Duodenal mucosa (tissue), 2 donors: ENCODE measurements around the gene TLR5.
A peak's percentile ranks its signal among the peaks of the same experiment; 100 is the strongest.

Experiments
- H3K27ac ChIP-seq: one replicate; pipeline ENCODE4 v1.7.0; 2013; ENCODE audit warnings: low read depth, low read length
- H3K27me3 ChIP-seq, 2 donors: one replicate each; pipeline ENCODE4 v1.7.0; 2013; ENCODE audit warnings: low read length in 2 of 2, control low read depth in 1 of 2; ENCODE audit not compliant: insufficient read depth in 2 of 2, control insufficient read depth in 1 of 2
- H3K36me3 ChIP-seq, 2 donors: one replicate each; pipeline ENCODE4 v1.7.0; 2013; ENCODE audit warnings: low read length in 2 of 2, control low read depth in 1 of 2; ENCODE audit not compliant: insufficient read depth in 2 of 2, control insufficient read depth in 1 of 2
- H3K4me1 ChIP-seq, 2 donors: one replicate each; pipeline ENCODE4 v1.7.0; 2013; ENCODE audit warnings: low read length in 2 of 2, control low read depth in 1 of 2; ENCODE audit not compliant: insufficient read depth in 2 of 2, control insufficient read depth in 1 of 2
- H3K4me3 ChIP-seq, 2 donors: one replicate each; pipeline ENCODE4 v1.7.0; 2013; ENCODE audit warnings: low read length in 2 of 2, low read depth in 1 of 2
- H3K9ac ChIP-seq, 2 donors: one replicate each; pipeline ENCODE4 v1.7.0; 2013; ENCODE audit warnings: low read length in 2 of 2, low read depth in 1 of 2
- H3K9me3 ChIP-seq, 2 donors: one replicate each; pipeline ENCODE4 v1.7.0; 2013; ENCODE audit warnings: low read length in 2 of 2, control low read depth in 1 of 2; ENCODE audit not compliant: control insufficient read depth in 1 of 2

Gene TLR5

GRCh38 chr1:223091896-223092295 lies 51.2 kb downstream of the TLR5 start:
- H3K36me3 ChIP-seq: no peaks in the 10 kb centered on the region
- H3K9ac ChIP-seq: no peak overlapping the region
- H3K4me1 ChIP-seq: no peaks in the 10 kb centered on the region
- no peaks in the 10 kb centered on the region for H3K27me3 ChIP-seq
- no peaks in the 10 kb centered on the region for H3K9me3 ChIP-seq
- H3K27ac ChIP-seq: no peak overlapping the region
- no peak overlapping the region for H3K4me3 ChIP-seq

DNA sequence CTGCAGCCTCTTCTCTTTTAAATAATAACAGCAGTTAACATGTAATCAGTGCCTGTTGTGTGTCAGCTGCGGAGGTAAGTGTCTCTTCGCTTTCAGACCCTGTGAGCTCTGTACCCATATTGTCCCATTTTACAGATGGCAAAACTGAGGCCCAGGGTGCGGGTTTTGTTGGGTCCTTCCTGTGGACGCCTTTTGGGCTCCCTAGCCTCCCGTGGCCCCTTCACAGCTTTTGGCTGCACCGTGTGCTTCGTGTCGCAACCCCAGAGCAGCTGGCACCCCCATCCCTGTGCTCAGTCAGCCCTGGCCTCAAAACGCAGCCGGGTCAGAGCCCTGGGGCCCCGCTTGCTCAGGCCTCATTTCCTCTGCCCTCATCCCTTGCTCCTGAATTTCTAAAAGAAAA lies 53.8 kb downstream of the TLR5 start:
- Histone ChIP-seq H3K27me3 (no peaks in the 10 kb centered on the region), H3K4me1 (no peaks in the 10 kb centered on the region), H3K9ac (no peak overlapping the region), H3K36me3 (no peaks in the 10 kb centered on the region), H3K9me3 (no peaks in the 10 kb centered on the region), H3K4me3 (no peak overlapping the region), H3K27ac (no peak overlapping the region)

GRCh38 chr1:223088713-223089240 lies 54.3 kb downstream of the TLR5 start:
- Histone ChIP-seq H3K9ac (no peak overlapping the region), H3K4me1 (no peaks in the 10 kb centered on the region), H3K9me3 (no peaks in the 10 kb centered on the region), H3K27me3 (no peaks in the 10 kb centered on the region), H3K36me3 (no peaks in the 10 kb centered on the region), H3K27ac (no peak overlapping the region), H3K4me3 (no peak overlapping the region)

GRCh38 chr1:223087291-223088255 lies 55.5 kb downstream of the TLR5 start:
- no peak overlapping the region for H3K27ac ChIP-seq

DNA sequence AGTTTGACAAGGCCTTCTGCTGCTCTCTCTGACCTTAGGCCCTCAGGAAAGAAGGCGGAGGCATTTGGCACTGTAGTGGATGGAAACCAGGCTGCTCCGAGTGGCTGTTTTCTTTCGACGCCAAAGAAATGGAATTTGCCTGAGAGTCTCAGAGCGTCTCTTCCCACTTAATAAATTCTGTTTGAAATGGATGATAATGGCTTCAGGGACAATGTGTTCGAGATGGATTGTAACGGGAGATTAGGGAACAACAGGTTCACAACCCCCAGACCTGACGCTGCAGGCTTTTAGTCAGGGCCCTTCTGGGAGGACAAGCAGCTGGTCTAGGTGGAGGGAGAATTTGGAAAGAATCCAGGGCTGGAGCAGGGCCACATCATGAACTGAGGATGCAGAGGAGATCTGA lies 58.6 kb downstream of the TLR5 start:
- no peak overlapping the region for H3K9ac ChIP-seq
- no peak overlapping the region for H3K4me3 ChIP-seq
- H3K9me3 ChIP-seq: no peaks in the 10 kb centered on the region
- no peaks in the 10 kb centered on the region for H3K27me3 ChIP-seq
- H3K27ac ChIP-seq: no peak overlapping the region
- no peaks in the 10 kb centered on the region for H3K36me3 ChIP-seq
- H3K4me1 ChIP-seq: peaks cover 0 to 3% of the 10 kb centered on the region in 2 donors

More at GRCh38 chr1:223087291-223088255, 55.5 kb downstream of the TLR5 start:
- H3K4me1 ChIP-seq: no peaks in the 10 kb centered on the region
- no peak overlapping the region for H3K4me3 ChIP-seq
- no peaks in the 10 kb centered on the region for H3K27me3 ChIP-seq
- no peaks in the 10 kb centered on the region for H3K9me3 ChIP-seq
- H3K36me3 ChIP-seq: no peaks in the 10 kb centered on the region
- H3K9ac ChIP-seq: no peak overlapping the region

- no peak overlapping the region for H3K4me3 ChIP-seq
- H3K36me3 ChIP-seq: no peaks in the 10 kb centered on the region
- H3K9me3 ChIP-seq: no peaks in the 10 kb centered on the region
- H3K27ac ChIP-seq: no peak overlapping the region
- H3K4me1 ChIP-seq: peaks cover 0 to 3% of the 10 kb centered on the region in 2 donors
- H3K9ac ChIP-seq: no peak overlapping the region
- H3K27me3 ChIP-seq: no peaks in the 10 kb centered on the region
Measured at GRCh38 chr1:223083831-223084230, 59.2 kb downstream of the TLR5 start.

GRCh38 chr1:223082914-223083313 lies 60.1 kb downstream of the TLR5 start:
- Histone ChIP-seq H3K4me3 (no peak overlapping the region), H3K27me3 (peaks cover 0 to 2% of the 10 kb centered on the region in 2 donors), H3K27ac (no peak overlapping the region), H3K9me3 (no peaks in the 10 kb centered on the region), H3K36me3 (no peaks in the 10 kb centered on the region), H3K4me1 (peaks cover 0 to 3% of the 10 kb centered on the region in 2 donors), H3K9ac (no peak overlapping the region)

DNA sequence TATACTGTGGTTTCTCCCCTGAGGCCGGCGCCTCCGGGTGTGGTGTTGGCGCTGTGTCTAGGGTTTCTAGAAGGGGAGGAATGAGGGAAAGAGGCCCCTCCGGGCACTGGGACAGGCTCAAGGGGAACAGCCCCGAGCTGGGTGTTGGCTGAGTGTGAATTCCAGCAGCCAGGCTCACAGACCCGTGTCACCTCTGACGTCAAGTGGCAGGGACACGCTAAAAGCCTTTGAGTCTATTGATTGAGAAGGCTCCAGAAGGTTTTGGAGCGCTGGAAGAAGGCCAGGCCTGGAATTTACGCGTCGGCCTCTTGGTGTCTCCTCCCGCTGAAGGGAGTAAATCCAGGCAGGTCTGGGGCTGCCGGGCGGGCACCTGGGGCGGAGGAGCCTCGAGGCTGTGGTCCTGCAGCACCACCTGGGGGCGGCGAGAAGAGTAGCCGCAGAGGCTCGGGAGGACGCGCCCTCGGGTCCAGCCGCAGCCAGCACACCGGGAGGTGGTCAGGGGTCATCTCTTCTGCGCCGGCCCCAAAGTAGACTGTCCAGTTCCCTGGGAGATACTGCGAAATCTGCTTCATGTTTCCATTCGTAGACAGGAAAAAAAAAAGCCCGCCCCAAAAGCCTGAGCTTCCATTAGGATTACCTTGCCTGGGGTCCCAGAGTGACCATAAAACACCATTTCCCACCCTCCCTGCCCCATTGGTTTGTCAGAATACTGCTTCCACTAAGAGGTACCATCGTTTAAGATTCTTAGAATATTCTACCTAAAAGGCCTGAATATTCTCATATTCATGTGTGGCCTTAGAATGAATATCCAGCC lies 61.7 kb downstream of the TLR5 start:
- peaks cover 0 to 3% of the 10 kb centered on the region in 2 donors for H3K4me1 ChIP-seq
- peak overlapping the region; percentile 13 for H3K27ac ChIP-seq
- peak overlapping the region; percentile 58 for H3K4me3 ChIP-seq
- peaks cover 0 to 2% of the 10 kb centered on the region in 2 donors for H3K27me3 ChIP-seq
- H3K36me3 ChIP-seq: no peaks in the 10 kb centered on the region
- H3K9me3 ChIP-seq: no peaks in the 10 kb centered on the region
- peak overlapping the region; percentile 63 for H3K9ac ChIP-seq

- Histone ChIP-seq H3K27me3 (peaks cover 0 to 2% of the 10 kb centered on the region in 2 donors), H3K4me3 (no peak overlapping the region), H3K9ac (no peak overlapping the region), H3K27ac (no peak overlapping the region), H3K4me1 (peaks cover 0 to 3% of the 10 kb centered on the region in 2 donors), H3K9me3 (no peaks in the 10 kb centered on the region), H3K36me3 (no peaks in the 10 kb centered on the region)
Measured at GRCh38 chr1:223079498-223079897, 63.5 kb downstream of the TLR5 start.
